HG02884 (cell line): ENCODE results near the gene SPNS3.

ENCODE experiments used
- ATAC-seq: cut with Tn5 transposase; IDR thresholded peaks from one replicate; pipeline ENCODE4 v1.9.1; 2021; ENCODE audit warnings: mild to moderate bottlenecking, moderate library complexity; ENCODE audit not compliant: unreplicated experiment

SPNS3 gene

GRCh38 chr17:4487296-4487695, 53.6 kb downstream of the SPNS3 start:
- ATAC-seq = no peak

DNA sequence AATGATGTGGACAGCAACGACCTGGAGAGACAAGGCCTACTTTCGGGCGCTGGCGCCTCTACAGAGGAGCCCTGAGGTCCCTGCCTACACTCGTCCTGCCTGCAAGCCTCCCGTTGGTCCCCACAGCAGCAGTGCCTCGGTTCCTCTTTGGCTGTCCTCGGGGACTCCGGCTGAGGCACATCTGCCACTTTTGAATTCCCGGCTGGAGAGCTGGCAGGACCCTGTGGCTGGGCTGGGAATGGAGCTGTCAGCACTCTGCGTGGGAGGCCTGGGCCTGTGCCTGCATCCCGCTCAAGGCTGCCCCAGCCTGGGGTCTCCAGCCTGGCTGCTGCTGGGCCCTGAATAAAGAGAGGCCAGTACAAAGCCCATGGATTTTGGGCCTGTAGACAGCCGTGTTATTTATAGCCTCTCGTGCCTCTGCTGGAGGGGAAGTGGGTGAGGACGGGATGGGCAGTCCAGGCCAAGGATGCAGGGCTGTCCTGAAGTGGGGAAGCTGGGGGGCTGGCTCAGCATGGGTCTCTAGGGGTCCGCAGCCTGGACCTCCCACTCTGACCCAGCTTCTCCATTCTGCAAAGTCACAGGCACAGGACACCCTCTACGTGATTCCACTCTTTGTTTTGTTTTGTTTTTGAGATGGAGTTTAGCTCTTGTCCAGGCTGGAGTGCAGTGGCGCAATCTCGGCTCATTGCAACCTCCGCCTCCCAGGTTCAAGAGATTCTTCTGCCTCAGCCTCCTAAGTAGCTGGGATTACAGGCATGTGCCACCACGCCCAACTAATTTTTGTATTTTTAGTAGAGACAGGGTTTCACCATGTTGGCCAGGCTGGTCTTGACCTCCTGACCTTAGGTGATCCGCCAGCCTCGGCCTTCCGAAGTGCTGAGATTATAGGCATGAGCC, 54.3 kb downstream of the SPNS3 start:
- no peak for ATAC-seq

DNA sequence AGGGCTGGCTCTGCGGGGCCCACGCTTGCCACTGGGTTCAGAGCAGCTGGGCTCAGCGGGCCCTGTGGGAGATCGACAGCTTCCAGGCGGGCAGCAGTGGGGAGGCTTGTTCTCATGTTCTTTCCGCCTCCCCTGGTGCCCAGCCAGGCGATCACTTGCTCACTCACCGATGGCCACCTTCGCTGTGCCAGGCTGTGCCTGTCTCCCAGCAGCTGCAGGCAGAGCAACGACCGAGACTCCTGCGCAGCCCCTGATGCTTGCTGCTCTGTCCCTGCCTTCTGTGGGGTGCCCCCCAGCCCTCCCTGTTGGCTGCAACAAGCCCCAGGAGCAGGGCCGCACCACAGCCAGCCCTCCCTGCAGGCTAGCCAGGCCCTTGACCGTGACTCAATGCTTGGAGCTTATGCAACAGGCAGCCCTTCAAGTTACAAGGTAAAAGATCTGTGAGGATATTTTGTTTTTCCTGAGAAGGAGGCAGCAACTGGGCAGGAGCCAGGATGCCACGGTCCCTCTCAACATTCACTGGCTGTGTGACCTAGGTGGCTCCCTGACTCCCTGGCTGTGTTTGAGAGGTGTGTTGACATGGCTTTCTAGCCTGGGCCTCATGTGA, 55.4 kb downstream of the SPNS3 start:
- ATAC-seq = no peak

DNA sequence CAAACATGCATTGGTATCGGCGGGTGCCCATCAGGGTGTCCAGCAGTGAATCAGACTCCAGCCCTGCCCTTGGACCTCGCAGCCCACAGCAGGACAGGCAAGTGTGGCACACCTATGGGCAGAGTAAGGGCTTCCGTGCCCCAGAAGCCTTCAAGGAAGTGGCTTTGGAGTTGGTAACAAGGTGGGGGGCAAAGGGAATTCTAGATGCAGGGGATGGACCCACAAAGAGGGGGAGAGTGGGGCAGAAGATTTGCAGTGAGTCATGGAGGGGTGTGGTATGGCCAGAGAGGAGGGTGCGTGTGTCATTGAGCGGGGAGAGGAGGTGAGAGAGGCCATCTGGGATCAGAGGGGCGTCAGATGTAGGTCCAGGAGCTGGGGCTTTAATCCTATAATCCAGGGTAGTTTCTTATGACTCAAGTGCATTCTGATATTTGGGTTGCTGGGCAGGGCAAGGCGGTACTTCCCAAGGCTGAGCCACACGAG, 56.4 kb downstream of the SPNS3 start:
- no peak for ATAC-seq

DNA sequence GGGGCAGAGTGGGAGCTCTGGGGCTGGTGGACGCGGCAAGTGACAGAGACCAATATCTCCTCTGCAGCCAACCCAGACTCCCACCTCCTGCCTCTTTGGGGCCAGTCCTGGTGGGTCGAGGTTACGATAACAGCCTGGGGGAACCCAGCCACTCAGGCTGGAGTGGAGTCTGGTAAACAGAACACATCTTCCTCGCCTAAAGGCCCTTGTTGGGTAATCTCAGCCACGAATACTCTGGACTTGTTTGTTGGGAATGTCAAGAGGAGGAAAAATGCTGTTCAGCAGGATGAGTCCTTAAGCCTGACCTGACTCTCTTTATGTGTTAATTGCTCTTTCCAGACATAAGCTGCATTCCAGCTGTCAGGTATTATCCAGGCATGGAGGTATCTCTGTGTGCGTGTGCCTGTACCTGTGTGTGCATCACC, 56.9 kb downstream of the SPNS3 start:
- ATAC-seq = no peak

DNA sequence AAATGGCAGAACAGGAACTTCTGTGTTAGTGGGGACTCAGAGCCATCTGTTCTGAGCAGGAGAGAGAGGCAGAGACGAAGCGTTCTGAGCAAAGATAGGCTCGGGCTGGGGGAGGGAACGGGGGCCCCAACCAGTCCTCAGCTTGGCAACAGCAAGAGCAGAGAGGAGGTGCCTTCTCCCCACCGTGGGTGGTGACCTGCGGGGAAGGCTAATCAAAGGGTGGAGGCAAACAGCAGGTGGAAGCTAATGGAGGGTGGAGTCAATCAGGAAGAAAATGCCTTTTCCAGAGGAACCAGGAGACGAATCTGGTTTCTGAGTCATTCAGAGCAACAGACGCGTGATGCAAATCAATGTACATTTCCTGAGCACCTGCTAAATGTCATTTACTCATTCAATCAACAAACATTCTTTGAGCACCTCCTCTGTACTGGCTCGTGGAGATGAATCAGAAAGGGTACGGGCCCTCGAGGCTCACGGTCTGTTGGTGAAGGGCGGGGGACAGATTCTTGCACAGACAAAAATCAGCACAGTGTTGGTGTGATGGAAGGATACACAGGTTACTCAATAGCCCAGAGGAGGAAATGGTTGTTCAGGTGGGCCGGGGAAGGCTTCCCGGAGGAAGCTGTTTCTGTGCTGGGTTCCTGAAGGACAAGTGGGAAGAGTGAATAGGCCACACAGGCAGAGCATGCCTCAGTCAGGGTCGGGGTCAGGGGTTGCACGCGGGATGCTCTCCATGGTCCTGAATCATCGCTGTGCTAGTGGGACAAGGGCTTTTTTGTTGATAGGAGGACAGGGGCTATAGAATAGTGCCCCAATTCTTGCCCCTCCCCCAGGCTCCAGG, 59.2 kb downstream of the SPNS3 start:
- no peak for ATAC-seq

DNA sequence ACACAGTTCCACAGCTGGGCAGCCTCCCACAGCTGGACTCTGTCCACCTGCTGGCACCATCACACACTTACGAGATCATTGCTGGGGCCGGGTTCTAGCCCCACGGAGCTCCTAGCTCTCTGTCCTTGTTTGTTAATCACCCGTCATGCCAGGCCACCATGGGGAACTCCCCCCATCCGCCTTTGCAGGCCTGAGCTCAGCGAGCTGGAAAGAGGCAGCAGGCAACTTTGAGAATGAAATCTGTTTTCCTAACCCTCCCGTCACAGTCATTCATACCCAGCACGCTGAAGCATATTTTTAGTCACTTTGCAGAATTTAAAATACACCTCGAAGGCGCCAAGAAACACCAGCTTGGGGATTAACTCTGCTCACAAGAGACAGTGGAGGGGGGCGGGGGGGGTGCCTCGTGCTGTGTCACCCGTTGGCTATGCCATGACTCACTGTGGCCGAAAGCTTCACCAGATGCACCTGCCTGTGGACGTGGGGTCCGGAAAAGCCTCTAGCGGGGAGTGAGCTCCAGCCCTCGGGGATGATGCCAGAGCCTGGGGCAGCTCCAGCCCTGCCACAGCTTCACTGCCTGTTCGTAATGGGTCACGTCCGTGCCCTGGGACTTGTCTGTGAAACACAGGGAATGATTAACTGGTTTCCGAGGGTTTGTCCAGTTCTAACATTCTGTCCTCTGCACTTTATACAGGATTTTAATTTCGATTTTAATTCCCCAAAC, 63.5 kb downstream of the SPNS3 start:
- no peak for ATAC-seq

- no peak for ATAC-seq
Measured at GRCh38 chr17:4498461-4499397, 65.0 kb downstream of the SPNS3 start, which contains the start of gene SPNS2. TSS of gene SPNS2 (plus strand) at chr17:4498881. CDS start at chr17:4499048, 167 bp downstream.

DNA sequence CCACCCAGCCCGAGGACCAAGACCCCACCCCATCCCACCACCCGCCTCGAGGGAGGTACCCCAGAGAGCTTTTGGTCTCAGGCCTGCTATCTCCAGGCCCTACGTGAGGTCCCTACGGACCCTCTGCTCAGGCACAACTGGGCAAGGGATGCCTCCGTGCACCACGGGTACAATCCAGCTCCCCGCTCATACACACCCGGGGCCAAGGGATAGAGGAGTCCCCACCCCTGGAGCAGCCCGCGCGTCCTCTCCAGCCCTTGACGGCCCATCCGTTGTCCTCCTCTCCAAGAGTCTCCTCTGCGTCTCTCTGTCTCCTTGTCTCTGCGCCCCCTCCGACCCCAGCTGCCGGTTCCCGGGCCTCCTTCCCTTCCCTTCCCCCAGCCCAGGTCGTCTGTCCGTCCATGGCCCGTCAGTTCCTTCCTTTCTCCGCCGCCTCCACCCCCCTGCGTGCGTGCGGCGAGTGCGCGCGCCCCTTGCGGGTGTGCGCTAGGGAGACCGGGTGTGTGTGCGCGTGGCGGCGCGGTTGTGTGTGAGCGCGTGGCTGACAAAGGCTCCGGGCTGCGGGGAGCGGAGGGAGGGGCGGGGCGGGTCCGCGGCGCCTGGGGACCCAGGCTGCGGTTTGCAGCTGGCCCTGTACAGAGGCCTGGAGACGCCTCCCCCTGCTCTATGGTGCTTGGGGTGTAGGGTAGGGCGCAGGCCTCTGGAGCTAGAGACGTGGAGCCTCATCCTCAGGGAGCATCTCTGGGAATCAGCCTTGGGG, 65.9 kb downstream of the SPNS3 start:
- no peak for ATAC-seq

GRCh38 chr17:4500191-4500571, 66.4 kb downstream of the SPNS3 start:
- no peak for ATAC-seq

DNA sequence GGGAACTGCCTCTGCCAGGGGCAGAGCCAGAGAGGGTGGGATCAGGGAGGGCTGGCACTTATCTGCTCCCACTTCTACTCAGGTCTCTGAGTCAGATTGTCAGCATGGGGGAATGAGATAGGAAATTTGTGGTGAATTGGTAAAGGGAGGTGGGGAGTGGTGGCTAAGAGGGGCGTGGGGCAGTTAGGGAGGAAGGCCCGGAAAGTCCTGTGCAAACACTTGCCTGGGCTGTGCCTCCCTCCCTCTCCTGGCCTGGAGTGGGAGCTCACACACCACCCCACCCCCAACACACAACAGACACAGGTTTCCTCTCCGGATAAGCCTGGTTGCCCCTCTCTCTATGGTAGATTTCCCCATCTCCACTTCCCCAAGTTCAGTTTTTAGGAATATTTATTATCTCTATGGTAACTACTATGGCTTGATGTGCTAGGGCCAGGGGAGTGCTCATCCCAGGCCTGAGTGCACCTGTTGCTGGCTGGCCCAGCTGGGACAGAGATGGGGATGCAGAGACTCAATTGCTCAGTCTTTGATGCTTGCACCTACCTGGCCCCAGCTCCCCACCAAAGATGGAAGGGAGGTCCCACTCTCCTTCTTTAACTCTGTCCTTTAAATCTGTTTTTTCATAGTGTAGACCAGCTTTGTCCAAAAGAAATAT, 67.7 kb downstream of the SPNS3 start:
- ATAC-seq = no peak

- no peak for ATAC-seq
Measured at GRCh38 chr17:4502466-4503154, 68.9 kb downstream of the SPNS3 start.

DNA sequence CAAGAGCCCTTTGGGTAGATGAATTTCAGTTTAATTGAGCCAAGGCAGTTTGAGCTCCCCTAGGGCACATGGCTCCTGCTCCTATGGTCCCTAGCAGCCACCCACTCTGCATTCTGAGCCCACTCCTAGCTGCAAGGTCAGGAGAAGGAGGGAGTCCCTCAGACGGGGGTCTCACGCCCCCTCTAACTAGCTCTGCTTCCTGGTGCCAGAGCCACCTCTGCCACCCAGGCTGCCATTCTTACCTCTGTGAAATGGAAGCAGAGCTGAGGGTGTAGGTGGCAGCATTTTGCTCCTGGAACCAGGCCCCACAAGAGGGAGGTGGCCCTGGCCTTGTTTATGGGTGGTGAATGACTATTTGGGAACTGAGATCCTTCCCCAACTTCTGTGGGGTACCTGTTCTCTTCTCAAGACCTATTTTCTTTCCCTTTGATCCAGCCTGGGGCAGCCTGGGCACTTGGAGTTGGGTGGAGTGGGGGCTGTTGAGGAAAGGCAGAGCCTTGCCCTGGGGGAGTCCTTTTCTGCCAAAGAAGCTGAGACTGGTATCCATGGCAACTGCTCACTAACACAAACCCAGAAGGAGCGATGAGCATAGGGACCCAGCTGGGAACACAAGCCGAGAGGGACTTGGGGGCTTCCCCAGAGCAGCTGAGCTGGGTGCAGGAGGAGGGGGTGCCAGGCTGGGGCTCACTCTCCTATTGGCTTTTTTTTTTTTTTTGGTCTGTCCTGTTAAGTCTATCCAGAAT, 69.7 kb downstream of the SPNS3 start:
- no peak for ATAC-seq

DNA sequence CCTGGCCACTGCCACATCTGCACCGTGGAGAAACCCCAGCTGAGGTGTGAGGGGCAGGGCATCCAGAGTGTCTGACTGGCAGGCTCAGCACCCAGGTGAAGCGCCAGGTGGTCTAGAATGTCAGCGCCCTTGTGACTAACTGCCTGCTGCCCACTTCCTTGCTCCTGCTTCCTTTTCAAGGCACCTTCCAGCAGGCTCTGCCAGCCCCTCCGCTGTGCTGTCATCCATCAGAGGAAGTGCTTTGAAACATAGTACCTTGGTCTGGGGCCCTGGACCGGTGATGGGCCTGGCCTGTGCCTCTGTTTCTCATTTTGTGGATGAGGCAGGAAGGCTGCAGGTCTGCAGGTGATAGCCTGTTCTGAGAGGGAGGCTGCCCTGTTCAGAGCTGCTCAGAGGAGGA, 70.4 kb downstream of the SPNS3 start:
- no peak for ATAC-seq

DNA sequence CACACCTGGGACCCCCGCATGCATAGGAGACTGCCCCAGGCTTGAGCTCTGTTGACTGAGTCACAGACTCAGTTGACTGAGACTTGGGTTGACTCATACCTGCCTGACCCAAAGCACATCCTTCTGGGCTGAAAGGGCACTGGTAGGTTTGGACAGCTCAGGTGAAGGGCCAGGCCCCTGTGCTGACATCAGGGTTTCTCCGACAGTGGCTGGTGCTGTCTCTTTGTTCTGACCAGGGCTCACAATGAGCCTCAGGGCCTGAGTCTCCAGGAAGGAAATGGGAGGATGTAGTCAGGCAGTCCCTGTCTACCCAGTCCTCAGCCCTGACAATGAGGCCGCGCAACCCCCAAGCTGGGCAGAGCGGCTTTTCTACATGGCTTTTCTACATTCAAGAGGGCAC, 71.4 kb downstream of the SPNS3 start:
- no peak for ATAC-seq

- no peak for ATAC-seq
Measured at GRCh38 chr17:4506175-4506813, 72.6 kb downstream of the SPNS3 start.

DNA sequence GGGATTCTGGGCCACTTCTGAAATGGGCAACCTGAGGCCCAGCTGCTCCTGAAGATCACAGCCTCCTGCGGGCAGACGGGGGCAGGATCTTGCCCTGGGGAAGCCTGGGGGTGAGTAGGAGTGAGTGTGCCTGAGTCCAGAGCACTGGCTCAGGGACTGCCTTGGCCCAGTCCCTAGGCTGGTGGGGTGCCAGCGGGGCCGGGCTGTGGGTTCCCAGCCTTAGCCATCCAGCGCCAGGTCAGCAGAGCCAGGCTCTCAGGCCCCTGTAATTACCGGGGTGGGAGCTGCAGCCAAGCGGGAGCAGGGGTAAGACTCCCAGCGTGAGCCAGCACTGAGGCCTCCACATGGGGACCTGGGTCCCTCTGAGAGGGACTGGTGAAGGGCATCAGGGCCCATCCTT, 73.2 kb downstream of the SPNS3 start:
- no peak for ATAC-seq
